ENCODE measurements around the gene CROCC.
A peak's percentile ranks its signal among the peaks of the same experiment; 100 is the strongest.
"Not testable (repeated sequence)": the region's sequence is repeated elsewhere in the genome, so short reads cannot be mapped to it uniquely, and the experiment has no call there.

CROCC gene

DNA sequence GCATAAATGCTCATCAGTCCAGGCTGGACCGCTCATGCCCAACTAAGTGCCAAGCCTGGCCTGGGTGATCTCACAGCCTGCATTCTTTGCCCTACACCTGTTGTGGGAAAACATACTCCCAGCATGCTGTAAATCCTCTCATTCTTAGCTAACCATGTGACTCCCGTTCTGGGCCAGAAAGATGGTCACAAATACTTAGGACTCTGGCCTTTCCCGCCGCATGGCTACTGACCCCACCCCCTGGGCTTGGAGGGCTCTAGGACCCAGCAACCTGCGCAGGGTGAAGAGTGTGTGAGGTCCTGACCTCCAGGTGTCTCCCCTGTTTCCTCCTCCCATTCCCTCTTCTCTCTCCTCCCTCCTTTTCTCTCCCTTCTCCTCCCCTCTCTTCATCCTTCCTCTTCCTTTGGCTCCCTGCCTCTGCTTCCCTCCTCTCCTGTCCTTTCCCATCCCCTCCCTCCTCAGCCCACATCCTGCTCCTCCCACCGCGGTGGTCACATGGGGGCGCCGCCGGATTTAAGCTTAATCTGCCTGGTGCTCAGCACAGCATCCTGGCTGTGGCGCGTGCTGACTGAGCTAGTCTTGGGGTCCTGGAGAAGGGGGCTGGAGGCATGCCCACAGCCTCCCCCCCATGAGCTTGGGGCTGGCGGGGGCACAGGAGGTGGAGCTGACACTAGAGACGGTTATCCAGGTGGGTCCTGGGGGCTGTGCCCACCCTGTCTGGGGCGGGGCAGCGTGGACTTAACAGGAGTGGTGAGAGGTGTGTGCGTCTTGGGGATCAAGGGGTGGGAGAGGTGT lies at the start of gene CROCC:
Gene CROCC (plus strand): TSS at position 541 of the 795 bp plus-strand sequence. CDS start 88 bp downstream, at position 629.
- DNase-seq = peak; percentile 66

DNA sequence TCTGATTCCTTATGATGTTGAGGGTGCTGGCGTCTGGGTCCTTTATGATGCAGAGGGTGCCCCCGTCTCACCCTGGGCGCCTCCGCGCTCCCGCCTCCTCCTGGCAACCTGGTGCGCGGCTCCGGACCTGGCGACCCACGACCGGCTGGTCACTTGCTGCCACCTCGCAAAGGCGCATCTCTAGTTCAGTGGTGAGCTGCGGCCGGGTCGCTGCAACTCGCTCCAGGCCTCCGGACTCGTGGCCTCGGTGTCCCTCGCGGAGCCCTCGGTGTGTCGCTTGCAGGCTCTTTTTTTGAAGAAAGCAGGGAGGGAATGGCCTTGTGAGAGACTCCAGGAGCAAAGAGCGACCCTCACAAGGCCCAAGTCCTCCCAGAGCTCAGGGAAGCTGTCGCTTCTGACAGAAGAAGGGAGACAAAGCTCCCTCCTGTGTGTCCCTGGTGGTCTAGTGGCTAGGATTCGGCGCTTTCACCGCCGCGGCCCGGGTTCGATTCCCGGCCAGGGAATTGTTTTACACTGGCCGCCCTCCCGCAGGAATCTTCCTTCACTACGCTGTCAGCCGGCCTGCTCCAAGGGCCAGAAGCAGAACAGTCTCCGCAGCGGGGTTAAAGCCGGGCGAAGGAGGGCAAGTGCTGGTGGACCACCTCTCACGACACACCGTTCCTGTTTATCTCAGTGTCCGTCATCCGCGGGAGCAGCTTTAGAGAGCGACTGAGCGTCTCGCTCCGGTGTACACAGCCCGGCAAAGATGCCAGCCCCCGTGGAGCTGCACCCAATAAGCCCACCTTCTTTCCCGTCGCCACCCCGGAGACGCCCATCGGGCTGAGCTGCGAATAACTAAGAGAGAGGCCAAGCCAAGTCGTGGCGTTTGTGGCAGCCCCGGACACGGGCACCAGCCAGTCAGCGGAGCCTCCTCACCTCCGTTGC lies 49.3 kb upstream of the CROCC start:
- DNase-seq = peak; percentile 38

DNA sequence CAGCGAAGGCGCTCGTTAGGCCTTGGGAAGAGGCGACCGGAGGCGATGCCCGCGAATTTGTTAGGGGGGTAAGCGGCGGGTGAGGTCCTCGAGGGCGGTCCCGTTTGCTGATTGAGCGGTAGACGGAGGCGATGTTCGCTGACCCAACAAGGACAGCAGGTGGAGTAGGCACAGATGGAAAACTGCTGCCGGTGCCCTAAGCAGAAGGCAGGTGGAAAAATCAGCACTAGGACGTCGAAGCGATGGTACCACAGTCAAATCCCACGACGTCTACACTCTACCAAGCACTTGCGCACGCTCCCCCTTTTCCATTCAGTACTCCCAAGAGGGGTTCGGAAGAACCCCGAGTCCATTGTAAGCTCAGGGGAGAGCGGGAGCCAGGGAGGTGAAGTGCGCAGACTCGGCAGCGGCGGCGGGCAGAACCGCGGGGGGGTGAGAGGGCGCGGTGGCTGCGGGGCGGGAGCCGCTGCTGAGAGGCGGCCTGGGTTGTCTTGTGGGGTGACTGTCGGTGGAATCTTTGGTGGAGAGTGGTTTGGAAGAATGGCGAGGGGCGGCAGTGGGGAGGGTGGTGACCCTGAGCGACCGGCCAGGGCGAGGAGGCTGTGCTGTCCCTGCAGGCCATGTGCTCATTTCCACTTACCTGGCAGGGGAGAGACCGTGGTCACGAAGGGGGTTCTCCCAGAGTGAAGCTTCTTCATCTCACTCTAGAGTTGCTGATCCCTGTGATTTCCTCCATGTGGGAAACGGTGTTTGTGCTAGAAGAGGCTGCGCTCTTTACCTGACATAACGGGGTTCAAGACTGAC lies 48.5 kb upstream of the CROCC start:
- DNase-seq = peak; percentile 74

- DNase-seq = not testable (repeated sequence)
Measured at GRCh38 chr1:16874968-16875765, 46.6 kb upstream of the CROCC start.

DNA sequence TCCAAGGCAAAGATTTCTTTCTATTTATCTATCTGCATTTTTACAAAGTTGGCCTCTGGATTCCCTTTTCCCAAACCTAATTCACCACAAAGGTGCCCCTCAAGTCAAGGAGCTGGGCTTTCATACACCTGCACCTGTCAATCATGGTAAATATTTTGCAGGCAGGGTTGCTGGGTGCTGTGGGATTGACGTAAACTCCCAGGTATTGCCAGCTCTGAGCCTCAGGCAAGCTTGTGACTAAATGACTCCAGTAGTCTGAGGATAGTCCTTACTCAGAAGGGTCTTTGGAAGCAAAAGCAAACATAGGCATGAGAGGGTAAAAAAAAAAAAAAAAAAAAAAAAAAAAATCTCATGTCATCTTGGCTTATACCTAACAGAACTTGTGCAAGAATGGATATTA lies 40.0 kb upstream of the CROCC start:
- DNase-seq = not testable (repeated sequence)

DNA sequence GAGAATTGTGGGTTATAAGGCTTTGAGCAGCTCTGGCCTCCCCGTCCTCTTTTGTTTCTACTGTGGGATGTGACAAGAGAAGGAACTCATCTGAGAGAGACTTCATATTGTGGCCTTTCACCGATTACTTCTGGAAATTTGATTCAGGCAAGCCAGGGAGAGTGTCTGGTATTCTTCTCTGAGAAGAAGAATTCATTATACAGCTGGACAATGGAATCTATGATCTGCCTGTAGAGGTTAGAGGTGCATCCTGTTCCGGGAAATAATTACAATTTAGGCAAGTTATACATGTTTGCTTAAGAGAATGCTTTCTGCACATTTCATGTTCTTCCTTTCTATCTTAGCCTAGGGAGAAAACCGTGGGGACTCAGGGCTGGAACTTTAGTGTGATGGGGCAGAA lies 38.7 kb upstream of the CROCC start:
- DNase-seq = no peak

GRCh38 chr1:16884487-16884886 lies 37.2 kb upstream of the CROCC start:
- not testable (repeated sequence) for DNase-seq

- no peak for DNase-seq
Measured at GRCh38 chr1:16886860-16887605, 34.7 kb upstream of the CROCC start.

DNA sequence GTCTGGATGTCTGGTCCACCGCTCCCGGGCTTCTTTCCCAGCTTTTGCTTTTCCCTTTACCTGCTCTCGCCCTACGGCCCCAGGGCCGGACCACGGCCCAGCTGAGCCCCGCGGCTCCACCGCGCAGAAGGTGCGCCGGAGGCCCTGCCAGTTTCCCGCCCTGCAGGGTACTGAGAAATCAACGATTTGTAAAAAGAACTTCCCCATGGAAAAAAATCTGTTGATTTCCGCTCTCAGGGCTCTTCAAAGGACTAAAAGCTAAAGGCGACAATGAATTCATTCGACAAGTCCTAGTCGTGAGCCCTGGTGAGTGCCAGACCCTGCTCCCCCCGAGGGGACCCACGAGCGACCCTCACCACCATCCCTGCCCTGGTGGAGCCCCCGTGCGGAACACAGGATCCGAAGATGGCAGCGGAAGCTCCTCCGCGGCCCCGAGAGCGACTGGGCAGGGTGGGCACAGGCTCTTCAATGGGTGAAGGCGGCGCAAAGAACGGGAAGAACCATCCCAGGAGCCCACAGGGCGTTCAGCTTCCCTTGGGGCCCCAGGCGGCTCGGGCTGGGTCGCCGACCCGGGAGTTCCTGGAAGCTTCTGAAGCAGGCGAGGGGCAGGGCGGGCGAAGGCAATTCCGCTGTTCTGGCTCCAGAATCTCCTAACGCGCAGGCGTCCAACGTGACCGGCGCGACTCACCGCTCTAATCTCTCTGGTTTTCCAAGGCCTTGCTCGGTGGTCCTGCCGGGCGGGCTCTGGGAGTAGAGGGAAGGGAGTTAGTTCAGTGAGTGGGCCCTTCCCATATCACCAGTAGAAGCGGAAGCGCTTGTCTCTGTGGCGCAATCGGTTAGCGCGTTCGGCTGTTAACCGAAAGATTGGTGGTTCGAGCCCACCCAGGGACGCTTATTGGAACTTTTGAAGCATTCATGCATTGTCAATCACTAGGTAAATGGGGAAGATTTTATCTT lies 32.6 kb upstream of the CROCC start:
- peak; percentile 73 for DNase-seq

- not testable (repeated sequence) for DNase-seq
Measured at GRCh38 chr1:16890539-16891021, 31.2 kb upstream of the CROCC start.

DNA sequence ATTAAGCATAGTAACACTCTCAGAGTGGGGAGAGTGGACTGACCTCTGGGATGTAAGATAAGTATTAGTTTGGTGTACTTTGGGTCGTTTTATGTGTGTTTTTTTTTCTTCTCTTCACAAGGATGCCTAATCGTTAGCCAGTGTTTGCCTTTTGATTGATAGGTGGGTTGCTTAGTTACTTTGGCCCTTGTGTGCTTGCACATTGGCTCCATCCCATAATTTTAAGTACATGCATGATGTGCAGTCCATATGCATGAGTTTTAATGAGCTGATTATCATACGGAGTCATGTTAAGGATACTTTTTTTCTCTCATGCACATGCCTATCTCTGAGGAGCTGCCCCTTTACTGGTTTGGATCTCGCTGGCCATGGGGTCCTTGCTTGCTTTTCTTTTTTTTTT lies 30.7 kb upstream of the CROCC start:
- DNase-seq = not testable (repeated sequence)

DNA sequence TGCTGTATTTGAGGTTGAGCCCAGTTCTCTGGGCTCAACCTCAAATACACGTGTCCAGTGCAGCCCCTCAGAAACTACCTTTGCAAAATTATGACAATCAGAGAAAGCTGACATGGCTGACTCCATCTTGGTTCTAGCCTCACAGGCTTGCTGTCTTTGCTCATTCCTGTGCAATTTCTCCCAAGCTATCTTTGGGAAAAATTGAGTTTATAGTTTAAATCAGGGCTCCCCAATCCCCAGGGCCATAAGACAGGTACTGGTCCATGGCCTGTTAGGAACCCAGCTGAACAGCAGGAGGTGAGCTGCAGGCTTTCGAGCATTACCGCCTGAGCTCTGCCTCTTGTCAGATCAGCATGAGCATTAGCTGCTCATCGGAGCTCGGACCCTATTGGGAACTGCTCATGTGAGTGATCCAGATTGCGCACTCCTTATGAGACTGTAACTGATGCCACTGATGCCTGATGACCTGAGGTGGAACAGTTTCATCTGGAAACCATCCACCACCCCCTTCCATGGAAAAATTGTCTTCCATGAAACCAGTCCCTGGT lies 28.7 kb upstream of the CROCC start:
- DNase-seq = not testable (repeated sequence)

DNA sequence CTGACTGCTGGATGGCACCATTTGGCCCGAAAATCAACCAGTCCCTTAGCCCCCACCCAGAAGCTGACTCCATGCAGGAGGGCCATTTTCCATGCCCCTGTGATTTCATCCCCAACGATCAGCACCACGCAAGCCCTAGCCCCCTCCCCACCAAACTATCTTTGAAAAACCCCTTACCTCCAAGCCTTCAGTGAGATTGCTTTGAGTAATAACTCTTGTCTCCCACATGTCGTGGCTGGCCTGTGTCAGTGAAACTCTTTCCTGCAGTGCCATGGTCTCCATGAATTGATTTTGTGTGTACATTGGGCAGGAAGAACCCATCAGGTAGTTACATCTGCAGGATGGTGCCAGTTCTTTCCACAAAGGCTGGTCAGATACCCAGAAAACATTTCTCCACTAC lies 27.9 kb upstream of the CROCC start:
- DNase-seq = not testable (repeated sequence)

GRCh38 chr1:16894338-16894737 lies 27.4 kb upstream of the CROCC start:
- DNase-seq = not testable (repeated sequence)

GRCh38 chr1:16895233-16895597 lies 26.5 kb upstream of the CROCC start:
- DNase-seq = not testable (repeated sequence)

- DNase-seq = peak; percentile 86
Measured at GRCh38 chr1:16895598-16896315, 26.0 kb upstream of the CROCC start, which contains the start of gene RNU1-2. Gene RNU1-2, plus strand, starts transcription at chr1:16895980.

- DNase-seq = peak; percentile 43
Measured at GRCh38 chr1:16896316-16897055, 25.2 kb upstream of the CROCC start.

DNA sequence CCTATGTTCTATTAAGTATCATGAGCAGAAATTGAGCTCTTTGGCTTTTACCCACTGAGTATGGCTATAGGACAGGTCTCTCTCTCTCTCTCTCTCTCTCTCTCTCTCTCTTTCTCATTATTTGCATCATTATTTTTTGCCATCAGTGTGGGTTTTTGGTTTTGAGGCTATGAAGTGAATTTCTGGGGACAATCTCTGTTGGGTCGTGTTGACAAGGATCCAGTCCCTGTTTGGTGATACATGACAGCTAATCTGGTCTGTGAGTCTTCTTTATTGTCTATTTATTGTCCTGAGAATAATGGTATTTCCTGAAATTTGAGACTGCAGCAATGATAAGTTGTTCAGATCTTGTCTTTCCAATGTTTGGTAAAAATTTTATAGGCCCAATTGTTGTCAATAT lies 24.1 kb upstream of the CROCC start:
- not testable (repeated sequence) for DNase-seq
